Stimulated activated CD8-positive, alpha-beta memory T cell treated with anti-CD3 and anti-CD28 coated beads, Interleukin-2, amount 100 ng/mL, for 48 hours (primary cell): Measurements from ENCODE around the gene RGCC.

ENCODE experiments used
- DNase-seq, 2 donors: peaks; one replicate each; pipeline ENCODE4 v3.0.0-alpha.2; 2020; ENCODE audit warnings: low read depth in 2 of 2

RGCC gene

DNA sequence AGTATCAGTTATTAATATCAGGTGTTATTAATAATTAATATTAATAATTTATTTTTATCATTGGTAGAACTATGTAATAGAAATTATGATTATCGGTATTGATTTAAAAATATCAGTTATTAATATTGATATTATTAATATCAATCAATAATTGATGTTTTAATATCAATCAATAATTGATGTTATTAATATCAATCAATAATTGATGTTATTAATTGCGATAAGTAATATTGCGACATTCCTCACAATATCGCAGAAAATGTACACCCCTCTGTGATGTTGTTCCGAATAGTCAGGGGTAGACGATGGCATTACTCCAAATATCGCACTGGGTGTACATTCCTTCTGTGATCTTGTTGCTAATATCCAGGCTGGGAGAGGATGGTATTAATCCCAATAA, 3.7 kb upstream of the RGCC start:
- DNase-seq, result no peak

DNA sequence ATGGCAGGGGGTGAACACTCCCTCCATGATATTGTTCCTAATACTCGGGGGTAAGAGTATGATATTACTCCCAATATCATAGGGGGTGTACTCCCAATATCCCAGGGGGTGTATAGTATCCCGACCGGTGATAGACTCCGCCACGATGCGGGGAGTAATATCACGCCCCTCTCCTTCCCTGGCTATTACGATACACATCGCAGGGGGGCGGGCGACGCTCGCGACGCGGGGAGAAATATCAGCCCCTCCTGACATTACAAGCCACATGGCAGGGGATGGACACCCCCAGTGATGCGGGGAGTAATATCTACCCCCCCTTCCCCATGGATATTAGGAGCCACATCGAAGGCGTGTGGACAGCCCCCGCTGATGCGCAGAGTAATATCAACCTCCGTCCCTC, 3.2 kb upstream of the RGCC start:
- no peak for DNase-seq

DNA sequence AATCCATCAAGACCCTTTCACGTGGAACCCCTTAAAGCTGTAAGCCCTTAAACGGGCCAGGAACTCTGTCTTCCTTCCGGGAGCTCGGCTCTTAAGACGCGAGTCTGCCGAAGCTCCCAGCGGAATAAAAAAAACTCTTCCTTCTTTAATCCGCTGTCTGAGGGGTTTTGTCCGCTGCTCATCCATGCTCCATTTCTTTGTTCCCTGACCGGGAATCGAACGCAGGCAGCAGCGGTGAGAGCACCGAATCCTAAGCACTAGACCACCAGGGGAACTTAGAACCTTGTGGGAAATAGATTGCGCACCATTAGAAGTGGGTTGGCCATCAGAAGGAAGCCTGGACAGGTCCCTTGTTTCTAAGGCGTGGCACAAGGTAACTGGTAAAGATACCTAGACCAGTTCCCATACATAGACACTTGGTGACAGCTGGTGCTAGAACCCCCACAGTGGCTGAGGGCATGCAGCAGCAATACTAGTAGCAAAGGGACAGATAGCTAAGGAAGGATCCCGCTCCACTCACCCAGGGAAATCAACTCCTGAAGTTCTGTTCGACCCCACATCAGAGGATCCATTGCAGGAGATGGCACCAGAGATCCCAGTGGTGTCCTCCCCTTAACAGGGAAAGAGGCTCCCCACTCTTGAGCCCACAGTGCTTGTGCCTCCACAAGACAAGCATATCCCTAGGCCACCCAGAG, 1.5 kb upstream of the RGCC start:
- no peak for DNase-seq

DNA sequence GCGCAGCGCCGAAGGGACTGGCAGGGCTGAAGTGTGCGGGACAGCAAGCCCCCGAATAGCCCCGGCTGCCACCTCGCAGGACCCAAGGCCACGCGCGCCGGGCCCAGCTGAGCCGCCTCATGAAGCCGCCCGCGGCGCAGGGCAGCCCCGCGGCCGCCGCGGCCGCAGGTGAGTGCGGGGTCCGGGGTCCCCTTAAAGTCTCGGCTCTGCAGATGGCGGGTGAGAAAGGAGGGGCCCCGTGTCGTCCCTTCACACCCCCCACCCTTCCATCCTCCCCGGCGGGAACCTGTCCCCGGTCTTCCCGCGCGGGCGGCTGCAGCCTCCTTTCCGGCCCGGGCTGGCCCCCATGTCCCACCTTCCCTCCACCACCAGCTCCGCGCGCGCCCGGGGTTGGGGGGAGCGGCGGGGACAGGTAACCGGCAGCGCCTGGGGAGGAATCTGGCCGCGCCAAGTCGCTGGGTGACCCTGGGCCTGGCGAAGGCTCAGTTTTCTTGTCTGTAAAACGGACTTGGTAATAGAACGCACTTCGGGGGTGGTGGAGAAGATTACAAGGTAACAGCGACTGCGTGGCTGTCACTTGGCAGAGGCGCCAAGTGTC, 338 bp downstream of the RGCC start:
- peak in 1 of 2 donors; percentile 25 for DNase-seq

DNA sequence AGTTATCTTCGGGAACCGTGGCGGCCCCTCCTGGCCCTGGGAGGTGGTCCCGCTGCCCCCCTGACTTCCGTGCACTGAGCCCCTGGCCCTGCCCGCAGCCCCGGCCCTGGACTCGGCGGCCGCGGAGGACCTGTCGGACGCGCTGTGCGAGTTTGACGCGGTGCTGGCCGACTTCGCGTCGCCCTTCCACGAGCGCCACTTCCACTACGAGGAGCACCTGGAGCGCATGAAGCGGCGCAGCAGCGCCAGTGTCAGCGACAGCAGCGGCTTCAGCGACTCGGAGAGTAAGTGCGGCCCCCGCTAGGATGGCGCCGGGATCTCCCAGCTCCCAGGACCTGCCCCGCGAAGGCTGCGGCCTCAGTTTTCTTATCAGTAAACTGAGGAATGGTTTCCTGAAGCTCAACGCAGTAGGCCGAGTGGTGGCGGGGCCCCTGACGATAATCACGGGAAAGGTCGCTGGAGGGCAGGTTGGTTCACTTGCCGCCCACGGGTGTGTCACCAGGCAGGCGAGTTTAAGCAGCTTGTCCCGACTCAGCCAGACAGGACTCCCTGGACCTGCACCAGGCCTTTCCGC, 924 bp downstream of the RGCC start:
- peak; percentile 30 to 48 for DNase-seq

DNA sequence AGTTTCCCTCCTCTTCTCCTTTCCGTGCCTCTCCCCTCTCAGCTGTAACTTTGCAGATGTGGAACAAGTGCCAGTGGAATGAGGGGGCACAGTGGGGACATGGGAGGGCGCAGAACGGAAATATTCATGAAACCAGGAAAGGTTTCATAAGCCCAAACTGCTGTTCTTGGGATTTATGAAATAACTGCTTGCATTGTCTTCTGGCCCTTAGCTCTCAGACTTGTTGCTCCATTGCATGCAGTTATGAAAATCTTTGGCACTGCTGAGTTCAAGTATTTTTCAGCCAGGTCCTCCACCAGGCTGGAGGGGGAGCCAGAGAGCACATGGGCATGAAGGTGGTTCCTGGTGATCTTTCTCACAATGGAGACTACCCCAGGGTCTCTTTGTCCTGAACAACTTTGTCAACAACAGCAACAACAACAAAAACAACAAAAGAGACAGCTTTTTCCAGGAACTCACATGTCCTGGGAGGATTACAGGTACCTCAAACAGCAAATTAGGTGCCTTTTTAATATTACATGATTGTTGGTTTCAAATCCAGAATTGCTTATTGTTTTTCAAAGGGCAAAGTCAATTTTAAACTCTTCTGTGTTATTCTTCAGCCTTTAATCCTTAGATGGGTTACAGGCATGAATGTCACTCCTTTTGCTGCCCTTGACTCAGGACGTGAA, 1.5 kb downstream of the RGCC start:
- DNase-seq, result peak; percentile 42 to 49

DNA sequence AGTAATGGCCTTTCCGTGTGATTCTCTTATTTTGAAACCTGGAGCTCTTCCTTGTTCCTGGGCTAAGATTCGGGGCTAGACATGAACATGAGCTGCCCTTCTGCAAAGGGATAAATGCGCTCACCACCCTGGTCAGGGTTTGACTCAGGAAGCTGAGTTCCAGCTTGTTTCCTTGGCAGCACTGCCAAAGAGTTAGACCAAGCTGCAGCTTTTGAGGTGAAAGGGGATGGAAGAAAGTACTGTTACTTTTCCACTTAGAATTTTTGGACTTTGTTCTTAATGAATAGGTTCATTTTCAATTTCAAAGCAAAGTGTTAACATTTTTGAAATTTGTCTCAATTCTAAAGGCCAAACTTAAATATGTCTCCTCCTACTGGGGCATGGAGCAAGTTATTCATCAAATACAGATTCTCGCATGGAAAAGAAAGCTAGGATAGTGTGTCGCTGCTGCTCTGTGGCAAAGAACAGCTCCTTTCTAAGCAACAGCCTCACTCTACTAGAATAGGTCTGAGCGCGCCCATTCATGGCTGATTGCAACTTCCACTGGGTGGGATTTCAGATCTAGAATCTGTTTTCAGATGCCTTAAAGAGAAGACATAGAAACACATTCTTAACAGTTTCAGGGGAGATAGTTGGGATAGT, 2.2 kb downstream of the RGCC start:
- DNase-seq, result no peak

DNA sequence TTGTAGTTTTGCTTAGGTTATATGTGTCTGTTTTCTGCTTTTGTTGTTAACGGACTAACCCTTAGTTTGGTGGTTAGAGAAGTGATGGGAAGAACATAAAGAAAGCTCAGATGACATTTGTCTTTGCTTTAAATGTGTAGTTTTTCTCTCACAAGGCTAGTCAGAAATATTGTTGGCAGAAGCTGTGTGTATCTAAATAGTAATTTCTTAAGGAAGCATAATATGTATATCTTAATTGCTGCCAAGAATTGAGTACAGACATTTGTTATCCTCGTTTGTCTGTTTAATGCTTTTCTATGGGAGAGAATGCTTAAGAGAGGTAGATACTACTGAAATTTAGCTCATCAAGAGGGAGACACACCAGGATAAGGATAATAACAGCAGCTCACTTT, 2.7 kb downstream of the RGCC start:
- DNase-seq, result no peak

DNA sequence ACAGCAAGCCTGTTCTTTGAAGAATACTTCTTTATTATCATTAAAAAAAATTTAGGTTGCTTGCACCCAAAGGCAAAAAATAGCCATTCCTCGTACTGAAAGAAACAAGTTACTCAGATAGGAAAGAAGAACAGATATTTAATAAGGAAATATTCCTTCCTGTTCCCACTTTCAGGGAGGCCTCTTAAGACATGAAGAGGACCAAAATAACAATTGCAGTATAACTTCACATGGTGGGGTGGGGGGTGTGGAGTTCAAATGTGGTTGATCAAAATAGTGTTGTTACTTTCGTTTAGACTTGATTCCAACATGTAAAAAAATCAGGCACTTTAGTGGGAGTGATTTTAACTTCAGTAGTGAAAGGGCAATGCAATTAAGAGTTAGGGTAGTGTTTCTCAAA, 3.6 kb downstream of the RGCC start:
- DNase-seq, result no peak

DNA sequence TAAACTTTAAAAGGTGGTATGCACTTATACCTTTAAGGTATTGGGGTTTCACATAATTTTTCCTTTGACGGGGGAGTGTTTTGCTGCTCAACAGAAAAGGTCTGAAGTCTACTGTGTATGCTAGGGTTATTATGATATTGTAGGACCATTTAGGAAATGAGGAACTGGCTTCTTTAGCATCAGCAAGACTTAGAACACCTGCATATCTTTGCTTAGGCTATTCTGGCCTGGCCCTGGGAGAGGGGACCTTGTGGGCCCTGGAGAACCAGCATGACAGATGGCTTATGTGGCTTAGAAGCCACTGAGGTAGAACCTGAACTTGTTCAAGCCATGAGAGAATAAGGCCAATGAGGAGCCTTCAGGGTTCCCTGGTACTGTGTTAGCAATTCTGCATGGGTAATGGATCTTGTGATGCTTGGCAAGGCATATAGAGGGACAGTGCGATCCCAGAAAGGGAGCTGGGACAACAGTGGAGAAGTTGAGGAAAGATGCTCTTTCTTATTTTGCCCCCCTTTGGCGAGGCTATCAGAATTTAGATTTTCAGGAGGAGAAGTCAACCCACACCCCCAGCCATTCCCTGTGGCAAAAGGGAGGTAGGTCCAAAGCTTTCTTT, 4.3 kb downstream of the RGCC start:
- no peak for DNase-seq

DNA sequence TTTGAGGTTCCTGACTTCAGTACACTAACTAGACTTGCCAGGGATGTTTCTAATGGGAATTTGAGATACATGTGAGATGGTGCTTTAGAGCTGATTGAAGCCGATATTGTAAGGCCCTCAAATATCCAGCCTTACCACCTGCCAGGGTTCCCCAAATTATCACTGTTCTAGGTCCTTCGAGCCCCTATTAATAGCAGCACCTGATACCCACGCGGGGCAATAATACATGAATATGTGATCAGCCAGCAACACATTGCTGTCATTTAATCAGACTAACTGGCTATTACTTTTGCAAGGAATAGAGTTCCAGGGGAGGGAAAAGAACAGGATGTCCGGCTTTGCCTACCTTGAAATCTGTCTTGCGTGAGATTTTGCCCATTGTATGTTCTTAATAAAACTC, 5.1 kb downstream of the RGCC start:
- DNase-seq, result no peak

DNA sequence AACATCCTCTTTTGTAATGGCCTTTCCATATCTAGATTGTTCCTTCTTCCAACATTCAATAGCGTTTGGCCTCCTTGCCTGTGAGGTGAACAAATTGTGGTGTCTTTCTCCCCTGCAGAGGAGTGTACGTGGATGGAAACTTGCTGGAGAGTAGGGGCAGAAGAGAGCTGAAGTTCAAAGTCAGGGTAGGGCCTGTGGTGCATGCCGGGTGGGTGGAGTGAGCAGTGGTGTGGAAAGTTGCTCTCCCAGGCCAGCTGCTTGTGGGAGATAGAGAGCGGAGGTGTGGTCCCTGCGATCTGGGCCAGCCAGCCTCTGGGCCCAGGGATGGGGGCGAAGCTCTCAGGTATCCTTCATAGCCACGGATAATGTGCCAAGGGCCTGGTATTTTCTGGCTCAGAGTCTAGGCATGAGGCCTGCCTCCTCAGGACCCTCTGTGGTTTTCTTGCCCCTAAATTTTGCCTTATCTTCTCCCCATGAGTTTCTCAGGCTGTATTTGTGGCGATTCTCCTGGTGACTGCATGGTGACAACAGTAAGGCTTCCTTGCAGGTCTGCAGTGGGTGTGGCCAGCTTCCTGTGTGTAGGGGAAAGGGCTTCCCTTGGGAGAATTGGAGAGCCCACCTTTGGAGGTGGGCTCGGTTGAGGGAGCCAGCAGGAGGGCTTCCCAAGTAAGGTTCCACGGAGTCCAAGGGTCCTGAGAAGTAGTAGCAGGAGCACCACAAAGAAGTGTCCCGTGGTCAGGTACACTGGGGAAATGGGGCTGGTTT, 6.7 kb downstream of the RGCC start:
- DNase-seq, result peak; percentile 33 to 38

DNA sequence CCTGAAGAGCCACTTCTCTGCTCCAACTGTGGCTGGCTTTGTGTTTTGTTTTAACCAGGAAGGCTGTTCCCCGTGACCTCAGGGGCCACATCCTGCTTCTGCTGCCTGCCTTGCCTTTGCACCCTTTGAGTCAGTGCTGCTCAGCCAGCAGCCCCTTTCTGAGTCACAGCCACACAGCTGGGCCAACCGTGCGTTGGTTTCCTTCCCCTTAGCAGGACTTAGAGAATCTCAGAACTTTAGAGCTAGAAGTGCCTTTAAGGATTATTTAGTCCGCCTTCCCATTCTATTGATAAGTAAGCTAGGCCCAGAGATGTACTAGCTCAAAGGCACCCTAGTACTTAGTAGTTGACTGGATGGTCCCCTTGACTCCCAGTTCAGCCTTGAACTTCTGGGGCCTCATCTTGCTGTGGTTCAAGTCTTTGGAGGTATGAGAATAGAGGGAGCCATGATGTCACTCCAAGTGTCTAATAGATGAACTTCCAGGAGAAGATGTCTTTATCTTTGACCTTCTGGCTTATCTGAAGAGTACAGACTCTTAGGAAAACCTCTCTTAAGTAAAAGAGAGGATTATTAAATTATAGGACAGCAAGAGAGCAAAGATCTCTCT, 8.0 kb downstream of the RGCC start:
- peak; percentile 71 to 79 for DNase-seq

DNA sequence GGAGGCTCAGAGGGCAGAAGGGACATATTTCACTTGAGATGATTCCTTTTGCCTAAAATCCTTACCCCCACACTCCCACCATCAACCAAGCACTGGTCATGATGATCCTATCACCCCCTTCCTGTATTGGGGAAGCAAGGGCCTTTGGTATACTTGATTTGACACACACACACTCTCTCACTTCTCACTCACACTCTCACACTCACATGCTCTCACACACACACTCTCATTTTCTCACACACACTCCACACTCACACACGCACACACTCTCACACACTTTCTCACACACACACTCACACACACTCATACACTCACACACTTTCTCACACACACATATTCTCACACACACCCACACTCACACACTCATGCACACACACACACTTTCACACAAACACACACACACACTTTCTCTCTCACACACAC, 8.6 kb downstream of the RGCC start:
- no peak for DNase-seq

DNA sequence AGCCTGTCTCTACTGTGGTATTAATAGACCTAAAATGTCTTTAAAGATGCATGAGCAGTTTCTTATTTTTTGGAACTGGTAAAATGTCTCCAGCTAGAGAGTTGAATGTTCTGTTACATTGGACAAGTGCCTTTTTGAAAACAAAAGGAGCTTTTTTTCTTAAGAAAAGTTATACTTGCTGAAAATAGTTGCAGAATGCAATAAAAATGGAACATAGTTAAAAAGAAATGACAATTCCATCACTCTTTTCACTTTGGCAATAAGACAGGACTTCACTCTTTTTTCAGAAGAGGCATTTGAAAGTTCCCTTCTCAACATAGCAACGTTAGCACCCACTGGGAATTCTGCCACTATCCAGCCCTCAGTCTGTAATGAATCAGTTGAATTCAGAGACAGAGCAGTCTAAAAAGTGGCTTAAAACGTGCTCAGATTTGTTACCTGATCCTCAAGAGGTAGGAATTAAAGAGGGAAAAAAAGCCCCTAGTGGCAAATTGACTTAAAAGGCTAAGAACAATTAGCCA, 10.1 kb downstream of the RGCC start:
- no peak for DNase-seq

DNA sequence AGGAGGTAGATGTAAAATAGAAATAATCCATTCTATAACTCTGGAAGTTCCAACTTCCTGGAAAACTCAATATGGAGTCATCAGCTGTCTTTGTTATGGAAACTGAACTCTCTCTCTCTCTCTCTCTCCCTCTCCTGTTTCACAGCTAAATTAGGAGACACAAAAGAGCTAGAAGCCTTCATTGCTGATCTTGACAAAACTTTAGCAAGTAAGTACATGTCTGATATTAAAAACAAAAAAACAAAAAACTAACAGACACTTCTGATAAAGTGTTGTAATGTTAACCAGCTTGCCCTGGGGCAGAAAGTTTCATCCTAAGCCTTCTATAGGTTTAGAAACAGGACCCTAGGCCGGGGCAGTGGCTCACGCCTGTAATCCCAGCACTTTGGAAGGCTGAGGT, 11.3 kb downstream of the RGCC start:
- DNase-seq, result no peak

DNA sequence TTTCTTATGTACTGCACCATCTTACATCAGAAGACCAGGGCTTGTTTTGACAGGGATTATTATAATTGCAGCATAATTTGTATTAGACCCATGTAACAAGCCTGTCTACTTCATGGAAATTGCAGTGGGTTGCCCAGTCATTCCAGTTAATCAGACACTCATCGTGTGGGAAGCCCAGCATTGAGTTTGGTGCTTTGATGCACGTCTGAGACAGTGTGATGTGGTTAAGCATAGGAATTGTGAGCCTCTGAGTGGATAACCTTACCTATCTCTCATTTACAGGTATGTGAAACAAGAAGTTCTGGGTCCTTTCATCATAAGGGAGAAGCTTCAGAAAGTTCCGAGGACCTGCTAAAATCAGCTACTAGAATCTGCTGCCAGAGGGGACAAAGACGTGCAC, 12.8 kb downstream of the RGCC start:
- DNase-seq, result no peak

DNA sequence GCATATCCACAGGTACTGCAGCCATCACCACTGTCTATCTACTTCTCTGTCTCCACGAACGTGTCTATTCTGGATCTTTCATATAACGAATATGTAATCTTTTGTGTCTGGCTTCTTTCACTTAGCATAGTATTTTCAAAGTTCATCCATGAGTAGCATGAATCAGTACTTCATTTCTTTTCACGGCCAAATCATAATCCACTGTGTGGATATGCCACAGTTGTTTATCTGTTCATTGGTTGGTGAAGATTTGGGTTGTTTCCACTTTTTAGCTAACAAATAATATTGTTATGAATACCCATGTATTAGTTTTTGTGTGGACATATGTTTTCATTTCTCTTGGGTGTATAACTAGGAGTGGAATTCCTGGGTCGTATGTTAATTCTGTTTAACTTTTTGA, 14.4 kb downstream of the RGCC start:
- no peak for DNase-seq

DNA sequence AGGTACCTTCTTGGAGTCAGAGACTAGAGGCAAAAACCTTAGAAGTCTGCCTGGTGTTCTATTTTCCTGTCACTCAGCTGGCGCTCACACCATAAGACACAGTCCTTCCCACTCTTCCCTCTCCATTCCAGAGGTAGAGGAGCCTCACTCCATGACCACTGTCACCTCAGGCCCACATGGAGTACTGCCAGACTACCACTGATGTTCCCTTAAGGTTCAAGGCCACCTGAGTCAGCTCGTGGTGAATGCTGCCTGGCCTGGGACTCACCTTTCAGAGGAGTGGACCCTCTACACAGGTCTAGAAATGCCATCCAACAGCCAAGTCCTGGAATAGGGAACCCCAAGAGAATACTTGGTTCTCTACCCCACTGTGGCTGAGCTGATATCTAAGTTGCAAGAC, 29.9 kb downstream of the RGCC start:
- no peak for DNase-seq

DNA sequence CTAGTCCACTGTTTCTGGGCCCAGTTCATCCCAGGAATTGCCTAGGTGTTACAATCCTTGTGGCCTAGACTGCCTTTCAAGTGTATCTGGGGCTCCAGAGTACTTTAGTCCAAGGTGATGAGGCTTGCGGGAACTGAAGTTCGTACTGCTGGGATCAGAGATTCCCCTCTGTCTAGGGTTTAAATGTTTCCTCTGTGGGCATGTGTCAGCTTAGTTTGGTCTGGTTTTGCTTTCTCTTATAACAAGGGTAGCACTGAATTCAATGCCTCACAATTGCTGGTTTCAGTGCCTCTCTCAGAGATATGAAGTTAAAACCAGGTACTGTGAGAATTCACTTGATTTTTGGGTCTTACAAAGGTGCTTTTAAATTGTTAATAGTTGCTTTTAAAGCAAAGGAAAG, 30.8 kb downstream of the RGCC start:
- DNase-seq, result no peak
